Tibial nerve (tissue), 4 donors: ENCODE data around the gene PDE3B.

Experiments used
- CTCF ChIP-seq, 5 experiments: fragments of 200-600 bp in 3 of 5; fragments of 450-650 bp in 2 of 5; sonication (generic) in 3 of 5; IDR thresholded peaks; one replicate each; pipeline ENCODE4 v1.5.1; 2016 to 2019; ENCODE audit warnings: antibody characterized with exemption in 5 of 5, mild to moderate bottlenecking in 3 of 5, moderate library complexity in 2 of 5
- EP300 ChIP-seq, 2 donors: sonication (generic); formaldehyde crosslinking; IDR thresholded peaks; one replicate each; pipeline ENCODE4 v1.6.1; 2017; ENCODE audit warnings: antibody characterized with exemption in 2 of 2, mild to moderate bottlenecking in 1 of 2
- POLR2A ChIP-seq, 2 donors: fragments of 450-650 bp; IDR thresholded peaks; one replicate each; pipeline ENCODE4 v1.6.1; 2017; ENCODE audit warnings: antibody characterized with exemption in 2 of 2, mild to moderate bottlenecking in 2 of 2, moderate library complexity in 2 of 2

- TF ChIP-seq CTCF (IDR thresholded peaks at IDR 0.05) = no peak
- TF ChIP-seq POLR2A (IDR thresholded peaks at IDR 0.05) = no peak
- TF ChIP-seq EP300 (IDR thresholded peaks at IDR 0.05) = no peak
Measured at GRCh38 chr11:14826600-14826999, 183.0 kb downstream of the PDE3B start.
